Fibroblast of villous mesenchyme (primary cell): ENCODE measurements around the gene BMPR1A. TPM values are rescaled to one million over a fixed set of nuclear protein-coding genes. Genes with fewer than 3 reads are reported as not detected.

Experiments used
- DNase-seq: peaks from one replicate; pipeline ENCODE4 v3.0.0-alpha.2; 2010; ENCODE audit warnings: low read depth
- H3K4me3 ChIP-seq: 2 replicates; pipeline ENCODE4 v1.5.1; 2011; ENCODE audit warnings: low read depth, mild to moderate bottlenecking, low read length
- CTCF ChIP-seq: IDR thresholded peaks from 2 replicates; pipeline ENCODE4 v1.5.1; 2012; ENCODE audit warnings: low read depth, mild to moderate bottlenecking, low read length; ENCODE audit not compliant: insufficient read depth
- total RNA-seq: library from RNA; depleted of rRNA; stranded (reverse); fragments of >200 nt; gene quantifications from 2 replicates; pipeline ENCODE4 v1.2.3, GENCODE V29; 2012

The BMPR1A gene
- total RNA-seq, 1 donor: 70.8 TPM

GRCh38 chr10:86785968-86786367 lies 29.5 kb downstream of the BMPR1A start:
- TF ChIP-seq CTCF: no peak
- DNase-seq: no peak

GRCh38 chr10:86786368-86786767 lies 29.9 kb downstream of the BMPR1A start:
- no peak overlapping the region for H3K4me3 ChIP-seq
- TF ChIP-seq CTCF: no peak
- DNase-seq: no peak

More at GRCh38 chr10:86785968-86786367, 29.5 kb downstream of the BMPR1A start:
- H3K4me3 ChIP-seq: no peak overlapping the region

GRCh38 chr10:86790394-86790793 lies 34.0 kb downstream of the BMPR1A start:
- H3K4me3 ChIP-seq: no peak overlapping the region
- DNase-seq: no peak
- no peak for TF ChIP-seq CTCF

- H3K4me3 ChIP-seq: no peak overlapping the region
- no peak for TF ChIP-seq CTCF
- DNase-seq: no peak
These were observed 36.2 kb downstream of the BMPR1A start for GRCh38 chr10:86792461-86793167.

- no peak for DNase-seq
- no peak for TF ChIP-seq CTCF
- H3K4me3 ChIP-seq: no peak overlapping the region
These were observed 37.3 kb downstream of the BMPR1A start for GRCh38 chr10:86793696-86794095.

GRCh38 chr10:86795353-86795752 lies 38.9 kb downstream of the BMPR1A start:
- no peak for TF ChIP-seq CTCF
- no peak overlapping the region for H3K4me3 ChIP-seq
- DNase-seq: peak; percentile 69

GRCh38 chr10:86798025-86798424 lies 41.6 kb downstream of the BMPR1A start:
- H3K4me3 ChIP-seq: no peak overlapping the region
- no peak for DNase-seq
- no peak for TF ChIP-seq CTCF
